Heart left ventricle (tissue), 16 donors: ENCODE results near the gene CUL7. TPM values are rescaled to one million over a fixed set of nuclear protein-coding genes. Genes with fewer than 3 reads are reported as not detected.
"Not testable (repeated sequence)": the region's sequence is repeated elsewhere in the genome, so short reads cannot be mapped to it uniquely, and the experiment has no call there.

Source experiments
- ATAC-seq, 4 donors: fragments of 200-7000 bp; cut with Tn5 transposase; one replicate each; pipeline ENCODE4 v1.9.1; 2020 to 2022; ENCODE audit warnings: moderate library complexity in 4 of 4, mild to moderate bottlenecking in 3 of 4, moderate number of reproducible peaks in 1 of 4
- DNase-seq, 5 donors: peaks; one replicate each; pipeline ENCODE4 v3.0.0-alpha.2; 2020
- H3K27ac ChIP-seq, 12 donors: fragments of 200-600 bp; sonication (generic) in 4 of 12; one replicate each; pipeline versions ENCODE4 v1.5.0 to v1.8.0; 2016 to 2022; ENCODE audit warnings: mild to moderate bottlenecking in 2 of 12
- H3K27me3 ChIP-seq, 9 donors: fragments of 200-600 bp; sonication (generic) in 2 of 9; one replicate each; pipeline versions ENCODE4 v1.5.1 to v1.8.0; 2016 to 2022; ENCODE audit warnings: mild to moderate bottlenecking in 3 of 9
- H3K36me3 ChIP-seq, 9 donors: fragments of 200-600 bp; sonication (generic) in 2 of 9; one replicate each; pipeline versions ENCODE4 v1.5.0 to v1.8.0; 2018 to 2022; ENCODE audit warnings: mild to moderate bottlenecking in 2 of 9
- H3K4me1 ChIP-seq, 12 donors: fragments of 200-600 bp; sonication (generic) in 4 of 12; one replicate each; pipeline versions ENCODE4 v1.5.0 to v1.8.0; 2016 to 2022; ENCODE audit warnings: mild to moderate bottlenecking in 3 of 12
- H3K4me3 ChIP-seq, 12 donors: fragments of 200-600 bp; sonication (generic) in 4 of 12; one replicate each; pipeline versions ENCODE4 v1.5.0 to v1.8.0; 2017 to 2022; ENCODE audit warnings: mild to moderate bottlenecking in 9 of 12, moderate library complexity in 4 of 12
- H3K9me3 ChIP-seq, 12 donors: fragments of 200-600 bp; sonication (generic) in 4 of 12; one replicate each; pipeline versions ENCODE4 v1.5.0 to v1.8.0; 2016 to 2022; ENCODE audit warnings: mild to moderate bottlenecking in 1 of 12
- CTCF ChIP-seq, 12 donors: fragments of 200-600 bp; sonication (generic) in 4 of 12; IDR thresholded peaks; one replicate each; pipeline versions ENCODE4 v1.5.0 to v1.8.0; 2018 to 2022; ENCODE audit warnings: antibody characterized with exemption in 12 of 12, mild to moderate bottlenecking in 5 of 12
- POLR2A ChIP-seq, 2 donors: fragments of 450-650 bp; IDR thresholded peaks; one replicate each; pipeline ENCODE4 v1.6.1; 2017; ENCODE audit warnings: antibody characterized with exemption in 2 of 2, mild to moderate bottlenecking in 2 of 2, moderate library complexity in 2 of 2
- WGBS, 4 donors: extraction: QIAGEN DNeasy Blood & Tissue Kit in 2 of 4; methylation state at CpG; one replicate each; pipeline versions ENCODE4 v1.1.5 to v1.1.7; 2013 to 2018; 5-methylcytosine and 5-hydroxymethylcytosine counted together
- intact Hi-C, 10 donors: fragments of 100-400 bp; cut with DNase I; formaldehyde crosslinking; loops; one replicate each; pipeline versions ENCODE4 v1.11.1 to v1.14.2; 2022
- polyA plus RNA-seq, 2 donors: library from polyadenylated mRNA; stranded (reverse); fragments of 200-250 nt; gene quantifications; one replicate each; pipeline ENCODE4 v1.2.3, GENCODE V29; 2013
- total RNA-seq, 9 donors: library from RNA; depleted of rRNA in 2 of 9; stranded (reverse); fragments of >200 nt in 2 of 9; fragmentation: NEBNext Ultra II Directional in 3 of 9; extraction: Animal tissue kit (Norgen Biotek cat#: 25700) in 3 of 9; gene quantifications; one replicate each; pipeline versions ENCODE4 v1.1.0 to v1.2.4, GENCODE V29; 2016 to 2023
- donor health status: ischemic (EF 13 %, LVEDD 7.1; RV severe dilation, severe dysfunction).
- donor health status: healthy with polysubstance abuse.
- donor health status: DM: no; HTN: yes; CAD: no.
- donor health status: DM: no; HTN: no; CAD: no.
- donor health status: ischemic (EF 25% LVEDD 6.9; RV normal size, moderate dysfunction).
- donor health status: ischemic (EF 25% LVEDD 5.7; RV mildly dilated, moderate dysfunction).
- donor health status: healthy.
- donor health status: DM: yes; HTN: yes; CAD: no.
- donor health status: ischemic (EF 35%, LVEDD 5.7; RV mildly dilated, moderate dysfunction).
- donor health status: nonischemic (EF 11% LVEDD 7.7; RV severe dilation, severe dysfunction).
- donor health status: DM: yes; HTN: yes; CAD: no.
- donor health status: PGD.
- donor health status: ischemic (EF 29% LVEDD 5.4; RV normal size, mild dysfunction).
- donor health status: nonischemic (EF 23%, LVEDD 6.1; RV moderate dilation, normal function).

Gene CUL7
- total and polyA plus RNA-seq, 11 donors: 3.5 to 13.2 (median 7.9) TPM

DNA sequence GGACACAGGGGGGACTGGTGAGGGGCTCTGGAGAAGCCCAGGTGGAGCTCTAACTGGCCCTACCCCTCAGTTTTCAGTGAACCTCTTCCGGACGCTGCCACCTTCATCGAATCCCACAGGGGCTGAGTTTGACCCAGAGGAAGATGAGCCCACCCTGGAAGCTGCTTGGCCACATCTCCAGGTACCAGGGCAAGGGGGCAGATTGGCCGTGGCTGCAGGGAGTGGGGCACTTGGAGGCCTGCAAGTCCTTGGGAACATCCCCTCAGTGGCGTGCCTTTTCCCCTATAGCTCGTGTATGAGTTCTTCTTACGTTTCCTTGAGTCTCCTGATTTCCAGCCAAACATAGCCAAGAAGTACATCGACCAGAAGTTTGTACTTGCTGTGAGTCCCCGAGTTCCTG lies 46.5 kb downstream of the CUL7 start:
- Histone ChIP-seq H3K36me3 (peaks cover 0 to 81% (median 64%) of the 10 kb centered on the region in 9 donors), H3K4me1 (peaks cover 0 to 7% (median 0%) of the 10 kb centered on the region in 12 donors), H3K27ac (no peak overlapping the region), H3K4me3 (no peak overlapping the region), H3K9me3 (no peaks in the 10 kb centered on the region), H3K27me3 (no peaks in the 10 kb centered on the region)
- ATAC-seq (no peak), DNase-seq (peak in 1 of 5 donors; percentile 8)
- no peak for TF ChIP-seq CTCF (IDR thresholded peaks at IDR 0.05)
- no peak for TF ChIP-seq POLR2A (IDR thresholded peaks at IDR 0.05)
- intact Hi-C loops: loop anchor here in 3 of 10 donors (5.0 kb wide), 2 partner anchors 120 to 135 kb away; no protein-coding TSS in a partner anchor
- 86 to 94% (median 91%) methylated on average over 9 of the region's 9 CpGs for WGBS, 4 donors

DNA sequence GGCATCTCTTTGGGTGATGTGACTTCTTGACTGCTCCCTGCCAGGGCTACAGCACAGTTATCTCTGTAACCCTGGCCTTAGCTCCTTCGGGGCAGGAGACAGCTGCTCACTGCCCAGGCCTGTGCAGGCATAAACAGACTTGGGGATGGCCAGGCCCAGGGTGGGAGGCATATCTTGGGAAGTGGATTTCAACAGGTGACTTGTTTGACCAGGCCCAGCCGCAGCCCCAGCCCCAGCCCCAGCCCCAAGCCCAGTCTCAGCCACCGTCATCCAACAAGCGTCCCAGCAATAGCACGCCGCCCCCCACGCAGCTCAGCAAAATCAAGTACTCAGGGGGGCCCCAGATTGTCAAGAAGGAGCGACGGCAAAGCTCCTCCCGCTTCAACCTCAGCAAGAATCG lies 47.4 kb downstream of the CUL7 start:
- H3K27me3 ChIP-seq: no peaks in the 10 kb centered on the region
- peaks cover 0 to 6% (median 0%) of the 10 kb centered on the region in 12 donors for H3K4me1 ChIP-seq
- H3K27ac ChIP-seq: no peak overlapping the region
- peaks cover 0 to 77% (median 55%) of the 10 kb centered on the region in 9 donors for H3K36me3 ChIP-seq
- no peaks in the 10 kb centered on the region for H3K9me3 ChIP-seq
- DNase-seq (no peak), ATAC-seq (no peak)
- 92 to 96% (median 95%) methylated on average over 10 to 11 of the region's 11 CpGs for WGBS, 4 donors
- H3K4me3 ChIP-seq: no peak overlapping the region
- intact Hi-C loops: loop anchor here in 3 of 10 donors (5.0 kb wide), 2 partner anchors 121 to 136 kb away; no protein-coding TSS in a partner anchor
- no peak for TF ChIP-seq CTCF (IDR thresholded peaks at IDR 0.05)

- ATAC-seq (no peak), DNase-seq (no peak)
- H3K9me3 ChIP-seq: no peaks in the 10 kb centered on the region
- H3K27ac ChIP-seq: no peak overlapping the region
- no peak for TF ChIP-seq POLR2A (IDR thresholded peaks at IDR 0.05)
- TF ChIP-seq CTCF (IDR thresholded peaks at IDR 0.05): no peak
- 91 to 93% (median 92%) methylated on average over 5 of the region's 5 CpGs for WGBS, 4 donors
- intact Hi-C loops: loop anchor here in 3 of 10 donors (5.0 kb wide), 2 partner anchors 121 to 136 kb away; no protein-coding TSS in a partner anchor
- H3K36me3 ChIP-seq: peaks cover 0 to 74% (median 51%) of the 10 kb centered on the region in 9 donors
- H3K4me3 ChIP-seq: no peak overlapping the region
- H3K4me1 ChIP-seq: peaks cover 0 to 6% (median 0%) of the 10 kb centered on the region in 12 donors
- no peaks in the 10 kb centered on the region for H3K27me3 ChIP-seq
Measured at GRCh38 chr6:43005844-43006243, 47.8 kb downstream of the CUL7 start.

GRCh38 chr6:43001843-43002242 lies 51.8 kb downstream of the CUL7 start:
- ATAC-seq: no peak
- Histone ChIP-seq H3K36me3 (peaks cover 0 to 34% (median 12%) of the 10 kb centered on the region in 9 donors), H3K27me3 (no peaks in the 10 kb centered on the region), H3K27ac (no peak overlapping the region), H3K9me3 (no peaks in the 10 kb centered on the region), H3K4me1 (no peaks in the 10 kb centered on the region), H3K4me3 (no peak overlapping the region)
- TF ChIP-seq CTCF (IDR thresholded peaks at IDR 0.05): no peak
- TF ChIP-seq POLR2A (IDR thresholded peaks at IDR 0.05): no peak
- WGBS, 4 donors: 94 to 98% (median 96%) methylated on average over 8 of the region's 8 CpGs
- intact Hi-C loops: no loop called here
- DNase-seq: no peak

DNA sequence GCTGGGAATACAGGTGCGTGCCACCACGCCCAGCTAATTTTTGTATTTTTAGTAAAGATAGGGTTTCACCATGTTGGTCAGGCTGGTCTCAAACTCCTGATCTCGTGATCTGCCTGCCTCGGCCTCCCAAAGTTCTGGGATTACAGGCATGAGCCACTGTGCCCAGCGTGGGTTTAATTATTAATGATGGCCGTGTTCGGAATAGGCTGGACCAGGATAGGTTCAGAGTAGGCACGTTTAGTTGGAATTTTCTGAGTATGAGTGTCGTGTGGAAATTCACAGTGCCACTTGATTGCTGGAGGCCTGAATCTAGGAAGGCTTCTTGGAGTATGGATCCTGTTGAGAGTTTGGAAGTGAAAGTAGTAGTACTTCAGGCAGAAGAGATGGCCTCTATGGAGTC lies 55.4 kb downstream of the CUL7 start:
- H3K4me1 ChIP-seq, H3K27me3 ChIP-seq, ATAC-seq, intact Hi-C loops, H3K4me3 ChIP-seq, H3K27ac ChIP-seq, H3K9me3 ChIP-seq: not testable (repeated sequence)
- peaks cover 0 to 20% (median 3%) of the 10 kb centered on the region in 9 donors for H3K36me3 ChIP-seq
- peak in 1 of 5 donors; percentile 0 for DNase-seq
- WGBS, 4 donors: 92 to 98% (median 95%) methylated on average over 9 of the region's 9 CpGs
